ENCODE data around the gene ZNF202. TPM values are rescaled to one million over a fixed set of nuclear protein-coding genes. Genes with fewer than 3 reads are reported as not detected.

Gene ZNF202
- total and polyA plus RNA-seq, 2 donors (not counting 1 experiment from before 2014, with no cell fraction given), result 17.0 to 25.1 TPM

DNA sequence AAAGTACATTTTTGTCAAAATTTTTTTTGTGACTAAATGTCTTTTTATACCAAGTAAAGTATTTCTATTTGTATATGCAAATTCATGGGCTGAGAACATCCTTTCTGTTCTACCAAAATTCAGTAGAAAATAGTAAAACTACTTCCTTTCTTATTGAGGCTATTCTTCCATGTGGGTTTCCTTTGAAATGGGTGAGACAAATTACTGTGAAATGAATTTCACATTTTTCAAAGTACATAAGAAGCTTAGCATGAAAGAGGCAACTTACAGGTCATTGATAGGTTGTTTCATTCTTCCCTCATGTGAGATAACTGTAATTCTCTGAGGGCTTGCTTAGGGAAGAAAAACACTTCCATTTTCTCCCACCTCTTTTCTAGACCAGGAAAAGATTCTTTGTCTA lies 13.9 kb upstream of the ZNF202 start:
- no peaks in the 10 kb centered on the region for H3K9me3 Mint-ChIP-seq (ENCODE audit: insufficient read depth)
- no peaks in the 10 kb centered on the region for H3K9me3 ChIP-seq (ENCODE audit: control extremely low read depth in 1 of 3, control insufficient read depth in 2 of 3, insufficient read depth in 1 of 3, low read length in 2 of 3)
- ATAC-seq (ENCODE audit: low read depth), result no peak
- no peak overlapping the region for H3K4me3 Mint-ChIP-seq
- H3K4me2 ChIP-seq (replicated peaks; ENCODE audit: low read depth, low read length, poor library complexity, severe bottlenecking), result no peak overlapping the region
- H3K79me2 ChIP-seq (ENCODE audit: control insufficient read depth, insufficient read depth, low read length), result no peaks in the 10 kb centered on the region
- DNase-seq, result no peak
- no peaks in the 10 kb centered on the region for H3K36me3 ChIP-seq (replicated peaks in 1 of 2; ENCODE audit: control extremely low read depth in 1 of 2, control insufficient read depth in 1 of 2, extremely low read depth in 1 of 2, insufficient read depth in 2 of 2, low read length in 1 of 2)
- peaks cover 26% of the 10 kb centered on the region for H3K27me3 Mint-ChIP-seq
- H2AFZ ChIP-seq (ENCODE audit: insufficient read depth, low read depth, low read length, poor library complexity, severe bottlenecking), result no peak overlapping the region
- CTCF ChIA-PET, result no interaction called here
- peaks cover 0 to 3% (median under 1%) of the 10 kb centered on the region in 4 experiments for H3K27me3 ChIP-seq (replicated peaks in 1 of 4; ENCODE audit: control extremely low read depth in 1 of 4, control insufficient read depth in 3 of 4, insufficient read depth in 4 of 4, low read length in 3 of 4)
- H3K27ac Mint-ChIP-seq, result no peak overlapping the region
- POLR2A ChIA-PET, result no interaction called here
- no peak overlapping the region for H3K27ac ChIP-seq (ENCODE audit: low read length in 2 of 2)
- no peaks in the 10 kb centered on the region for H3K4me1 ChIP-seq (ENCODE audit: control insufficient read depth in 2 of 2, insufficient read depth in 2 of 2, low read length in 2 of 2)
- peaks cover 6% of the 10 kb centered on the region for H3K4me1 Mint-ChIP-seq
- H3K4me3 ChIP-seq (ENCODE audit: control extremely low read depth in 1 of 5, extremely low read depth in 1 of 5, insufficient read depth in 1 of 5, low read depth in 2 of 5, low read length in 4 of 5), result no peak overlapping the region
- no peak for TF ChIP-seq EZH2 (IDR thresholded peaks at IDR 0.05; ENCODE audit: borderline replicate concordance, insufficient read depth, low read depth, low read length, poor library complexity, severe bottlenecking)
- TF ChIP-seq, protein P1, sequence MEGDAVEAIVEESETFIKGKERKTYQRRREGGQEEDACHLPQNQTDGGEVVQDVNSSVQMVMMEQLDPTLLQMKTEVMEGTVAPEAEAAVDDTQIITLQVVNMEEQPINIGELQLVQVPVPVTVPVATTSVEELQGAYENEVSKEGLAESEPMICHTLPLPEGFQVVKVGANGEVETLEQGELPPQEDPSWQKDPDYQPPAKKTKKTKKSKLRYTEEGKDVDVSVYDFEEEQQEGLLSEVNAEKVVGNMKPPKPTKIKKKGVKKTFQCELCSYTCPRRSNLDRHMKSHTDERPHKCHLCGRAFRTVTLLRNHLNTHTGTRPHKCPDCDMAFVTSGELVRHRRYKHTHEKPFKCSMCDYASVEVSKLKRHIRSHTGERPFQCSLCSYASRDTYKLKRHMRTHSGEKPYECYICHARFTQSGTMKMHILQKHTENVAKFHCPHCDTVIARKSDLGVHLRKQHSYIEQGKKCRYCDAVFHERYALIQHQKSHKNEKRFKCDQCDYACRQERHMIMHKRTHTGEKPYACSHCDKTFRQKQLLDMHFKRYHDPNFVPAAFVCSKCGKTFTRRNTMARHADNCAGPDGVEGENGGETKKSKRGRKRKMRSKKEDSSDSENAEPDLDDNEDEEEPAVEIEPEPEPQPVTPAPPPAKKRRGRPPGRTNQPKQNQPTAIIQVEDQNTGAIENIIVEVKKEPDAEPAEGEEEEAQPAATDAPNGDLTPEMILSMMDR (IDR thresholded peaks at IDR 0.05), result no peak
- intact Hi-C loops (cut with micrococcal nuclease), result no loop called here
- H4K20me1 ChIP-seq (ENCODE audit: control insufficient read depth, insufficient read depth, low read length, poor library complexity, severe bottlenecking), result no peaks in the 10 kb centered on the region
- H3K9ac ChIP-seq (ENCODE audit: low read length), result no peak overlapping the region

DNA sequence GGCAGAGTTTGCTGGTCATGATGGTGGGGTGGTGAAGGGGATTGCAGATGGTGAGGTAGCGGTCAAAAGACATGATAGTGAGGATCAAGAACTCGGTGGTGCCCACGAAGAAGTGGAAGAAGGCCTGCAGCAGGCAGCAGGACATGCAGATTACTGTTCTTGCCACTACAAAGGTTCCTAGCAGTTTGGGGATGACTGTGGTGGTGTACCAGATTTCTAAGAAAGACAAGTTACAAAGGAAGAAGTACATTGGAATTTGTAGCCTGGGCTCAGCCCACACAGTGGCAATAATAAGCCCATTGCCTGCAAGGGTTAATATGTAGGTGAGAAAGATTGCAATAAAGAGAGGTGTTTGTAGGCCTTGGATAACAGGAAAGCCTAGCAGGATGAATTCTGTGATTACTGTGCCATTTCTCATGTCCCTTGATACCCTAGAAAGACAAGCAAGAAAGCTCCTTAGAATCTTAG lies 12.7 kb upstream of the ZNF202 start, which contains the start of gene OR6X1:
Gene OR6X1, minus strand, starts transcription at position 418 of the 468 bp plus-strand sequence. Its CDS starts 0 bp downstream, at position 418.
- peaks cover 0 to 10% (median 4%) of the 10 kb centered on the region in 4 experiments for H3K27me3 ChIP-seq (replicated peaks in 1 of 4; ENCODE audit: control extremely low read depth in 1 of 4, control insufficient read depth in 3 of 4, insufficient read depth in 4 of 4, low read length in 3 of 4)

More for the DNA sequence above, 12.7 kb upstream of the ZNF202 start, which contains the start of gene OR6X1:
- Histone ChIP-seq H2AFZ (ENCODE audit: insufficient read depth, low read depth, low read length, poor library complexity, severe bottlenecking) (no peak within 1 kb of the TSS), H3K4me3 (ENCODE audit: control extremely low read depth in 1 of 5, extremely low read depth in 1 of 5, insufficient read depth in 1 of 5, low read depth in 2 of 5, low read length in 4 of 5) (no peak within 1 kb of the TSS), H3K9me3 (ENCODE audit: control extremely low read depth in 1 of 3, control insufficient read depth in 2 of 3, insufficient read depth in 1 of 3, low read length in 2 of 3) (no peaks in the 10 kb centered on the region), H3K27ac (ENCODE audit: low read length in 2 of 2) (no peak within 1 kb of the TSS), H3K4me2 (replicated peaks; ENCODE audit: low read depth, low read length, poor library complexity, severe bottlenecking) (no peak within 1 kb of the TSS), H3K9ac (ENCODE audit: low read length) (no peak within 1 kb of the TSS), H3K36me3 (replicated peaks in 1 of 2; ENCODE audit: control extremely low read depth in 1 of 2, control insufficient read depth in 1 of 2, extremely low read depth in 1 of 2, insufficient read depth in 2 of 2, low read length in 1 of 2) (no peaks in the 10 kb centered on the region), H4K20me1 (ENCODE audit: control insufficient read depth, insufficient read depth, low read length, poor library complexity, severe bottlenecking) (no peaks in the 10 kb centered on the region), H3K4me1 (ENCODE audit: control insufficient read depth in 2 of 2, insufficient read depth in 2 of 2, low read length in 2 of 2) (no peaks in the 10 kb centered on the region), H3K79me2 (ENCODE audit: control insufficient read depth, insufficient read depth, low read length) (no peaks in the 10 kb centered on the region)
- ATAC-seq (ENCODE audit: low read depth), result no peak
- H3K27ac Mint-ChIP-seq, result no peak within 1 kb of the TSS
- no peak within 1 kb of the TSS for H3K4me3 Mint-ChIP-seq
- intact Hi-C loops (cut with micrococcal nuclease), result no loop called here
- TF ChIP-seq, protein P1 (IDR thresholded peaks at IDR 0.05), result no peak
- TF ChIP-seq EZH2 (IDR thresholded peaks at IDR 0.05; ENCODE audit: borderline replicate concordance, insufficient read depth, low read depth, low read length, poor library complexity, severe bottlenecking), result no peak
- peaks cover 6% of the 10 kb centered on the region for H3K4me1 Mint-ChIP-seq
- no peaks in the 10 kb centered on the region for H3K9me3 Mint-ChIP-seq (ENCODE audit: insufficient read depth)
- POLR2A ChIA-PET, result no interaction called here
- DNase-seq, result no peak
- 81% methylated on average over 3 of the region's 3 CpGs for WGBS (ENCODE audit: insufficient coverage)
- peaks cover 32% of the 10 kb centered on the region for H3K27me3 Mint-ChIP-seq
- CTCF ChIA-PET, result no interaction called here

Measured in B cell (primary cell).